GM13977 (cell line): Measurements from ENCODE around the gene MOCOS.
"Not testable (repeated sequence)": the region's sequence is repeated elsewhere in the genome, so short reads cannot be mapped to it uniquely, and the experiment has no call there.

ENCODE experiments used
- DNase-seq: peaks from one replicate; pipeline ENCODE4 v3.0.0; 2012; ENCODE audit warnings: low spot score
- in situ Hi-C: fragments of 300-500 bp; cut with MboI; formaldehyde crosslinking; loops from one replicate; pipeline ENCODE4 v1.12.0; 2022; ENCODE audit warnings: low sequenced_read_pairs, low pct_unique_long_range_greater_than_20kb, mixed read lengths, inconsistent platforms; ENCODE audit not compliant: unreplicated experiment
- TF ChIP-seq, protein P1 (sequence below): IDR thresholded peaks from 2 replicates; pipeline ENCODE4 v1.5.1; 2012; ENCODE audit warnings: mild to moderate bottlenecking, control low read depth; ENCODE audit not compliant: insufficient read depth; ENCODE audit errors: extremely low read depth, missing control alignments

The MOCOS gene

DNA sequence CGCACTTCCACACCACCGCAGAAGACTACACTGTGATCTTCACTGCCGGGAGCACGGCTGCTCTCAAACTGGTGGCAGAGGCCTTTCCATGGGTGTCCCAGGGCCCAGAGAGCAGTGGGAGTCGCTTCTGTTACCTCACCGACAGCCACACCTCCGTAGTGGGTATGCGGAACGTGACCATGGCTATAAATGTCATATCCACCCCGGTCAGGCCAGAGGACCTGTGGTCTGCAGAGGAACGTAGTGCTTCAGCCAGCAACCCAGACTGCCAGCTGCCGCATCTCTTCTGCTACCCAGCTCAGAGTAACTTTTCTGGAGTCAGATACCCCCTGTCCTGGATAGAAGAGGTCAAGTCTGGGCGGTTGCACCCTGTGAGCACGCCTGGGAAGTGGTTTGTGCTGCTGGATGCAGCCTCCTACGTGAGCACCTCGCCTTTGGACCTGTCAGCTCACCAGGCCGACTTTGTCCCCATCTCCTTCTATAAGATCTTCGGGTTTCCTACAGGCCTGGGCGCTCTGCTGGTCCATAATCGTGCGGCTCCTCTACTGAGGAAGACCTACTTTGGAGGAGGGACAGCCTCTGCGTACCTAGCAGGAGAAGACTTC lies 12.5 kb downstream of the MOCOS start:
- in situ Hi-C loops: no loop called here
- DNase-seq: no peak
- TF ChIP-seq, protein P1, sequence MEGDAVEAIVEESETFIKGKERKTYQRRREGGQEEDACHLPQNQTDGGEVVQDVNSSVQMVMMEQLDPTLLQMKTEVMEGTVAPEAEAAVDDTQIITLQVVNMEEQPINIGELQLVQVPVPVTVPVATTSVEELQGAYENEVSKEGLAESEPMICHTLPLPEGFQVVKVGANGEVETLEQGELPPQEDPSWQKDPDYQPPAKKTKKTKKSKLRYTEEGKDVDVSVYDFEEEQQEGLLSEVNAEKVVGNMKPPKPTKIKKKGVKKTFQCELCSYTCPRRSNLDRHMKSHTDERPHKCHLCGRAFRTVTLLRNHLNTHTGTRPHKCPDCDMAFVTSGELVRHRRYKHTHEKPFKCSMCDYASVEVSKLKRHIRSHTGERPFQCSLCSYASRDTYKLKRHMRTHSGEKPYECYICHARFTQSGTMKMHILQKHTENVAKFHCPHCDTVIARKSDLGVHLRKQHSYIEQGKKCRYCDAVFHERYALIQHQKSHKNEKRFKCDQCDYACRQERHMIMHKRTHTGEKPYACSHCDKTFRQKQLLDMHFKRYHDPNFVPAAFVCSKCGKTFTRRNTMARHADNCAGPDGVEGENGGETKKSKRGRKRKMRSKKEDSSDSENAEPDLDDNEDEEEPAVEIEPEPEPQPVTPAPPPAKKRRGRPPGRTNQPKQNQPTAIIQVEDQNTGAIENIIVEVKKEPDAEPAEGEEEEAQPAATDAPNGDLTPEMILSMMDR: no peak

DNA sequence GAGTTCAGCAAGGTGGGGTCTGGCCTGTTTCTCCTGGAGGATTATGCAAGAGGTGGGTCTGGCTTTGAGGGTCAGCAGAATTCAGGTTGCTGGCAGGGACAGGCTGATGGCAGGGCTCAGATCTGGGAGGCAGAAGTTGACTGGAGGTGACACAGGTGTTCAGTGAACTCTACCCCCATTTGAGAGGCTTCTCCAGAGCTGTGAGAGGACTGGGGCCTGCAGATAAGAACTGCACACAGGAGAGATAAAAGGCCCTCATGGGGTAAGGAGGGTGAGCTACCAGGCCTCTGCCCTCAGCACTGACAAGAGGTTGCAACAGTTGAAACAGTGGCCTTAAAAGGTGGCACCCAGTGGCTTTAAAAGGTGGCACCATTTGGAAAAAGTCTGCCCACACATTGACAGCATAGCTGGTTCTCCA lies 13.1 kb downstream of the MOCOS start:
- DNase-seq: no peak
- TF ChIP-seq, protein P1: no peak
- in situ Hi-C loops: no loop called here

- no peak for DNase-seq
- TF ChIP-seq, protein P1: no peak
- in situ Hi-C loops: no loop called here
Measured at GRCh38 chr18:36201765-36202164, 14.5 kb downstream of the MOCOS start.

- DNase-seq: peak; percentile 1
- TF ChIP-seq, protein P1: no peak
- in situ Hi-C loops: no loop called here
Measured at GRCh38 chr18:36203360-36203895, 16.1 kb downstream of the MOCOS start.

- in situ Hi-C loops: no loop called here
- DNase-seq: no peak
Measured at GRCh38 chr18:36205166-36205565, 17.9 kb downstream of the MOCOS start.

DNA sequence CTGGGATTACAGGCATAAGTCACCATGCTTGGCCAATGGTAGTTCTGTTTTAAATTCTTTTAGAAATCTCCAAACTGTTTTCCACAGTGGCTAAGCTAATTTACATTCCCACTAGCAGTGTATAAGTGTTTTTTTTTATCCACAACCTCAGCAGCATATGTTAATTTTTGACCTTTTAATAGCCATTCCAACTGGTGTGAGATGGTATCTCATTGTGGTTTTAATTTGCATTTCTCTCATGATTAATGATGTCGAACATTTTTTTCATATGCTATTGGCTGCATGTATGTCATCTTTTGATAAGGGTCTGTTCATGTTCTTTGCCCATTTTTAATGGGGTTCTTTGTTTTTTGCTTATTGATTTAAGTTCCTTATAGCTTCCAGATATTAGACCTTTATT lies 20.0 kb downstream of the MOCOS start:
- no peak for DNase-seq
- TF ChIP-seq, protein P1: no peak
- in situ Hi-C loops: no loop called here

More at GRCh38 chr18:36205166-36205565, 17.9 kb downstream of the MOCOS start:
- TF ChIP-seq, protein P1: no peak

GRCh38 chr18:36207969-36208368 lies 20.7 kb downstream of the MOCOS start:
- DNase-seq, in situ Hi-C loops: not testable (repeated sequence)
